HG02763 (cell line): ENCODE data around the gene PI4KA.

Experiments used
- ATAC-seq: cut with Tn5 transposase; IDR thresholded peaks from one replicate; pipeline ENCODE4 v1.9.1; 2021; ENCODE audit warnings: mild to moderate bottlenecking, moderate library complexity; ENCODE audit not compliant: unreplicated experiment

The PI4KA gene

DNA sequence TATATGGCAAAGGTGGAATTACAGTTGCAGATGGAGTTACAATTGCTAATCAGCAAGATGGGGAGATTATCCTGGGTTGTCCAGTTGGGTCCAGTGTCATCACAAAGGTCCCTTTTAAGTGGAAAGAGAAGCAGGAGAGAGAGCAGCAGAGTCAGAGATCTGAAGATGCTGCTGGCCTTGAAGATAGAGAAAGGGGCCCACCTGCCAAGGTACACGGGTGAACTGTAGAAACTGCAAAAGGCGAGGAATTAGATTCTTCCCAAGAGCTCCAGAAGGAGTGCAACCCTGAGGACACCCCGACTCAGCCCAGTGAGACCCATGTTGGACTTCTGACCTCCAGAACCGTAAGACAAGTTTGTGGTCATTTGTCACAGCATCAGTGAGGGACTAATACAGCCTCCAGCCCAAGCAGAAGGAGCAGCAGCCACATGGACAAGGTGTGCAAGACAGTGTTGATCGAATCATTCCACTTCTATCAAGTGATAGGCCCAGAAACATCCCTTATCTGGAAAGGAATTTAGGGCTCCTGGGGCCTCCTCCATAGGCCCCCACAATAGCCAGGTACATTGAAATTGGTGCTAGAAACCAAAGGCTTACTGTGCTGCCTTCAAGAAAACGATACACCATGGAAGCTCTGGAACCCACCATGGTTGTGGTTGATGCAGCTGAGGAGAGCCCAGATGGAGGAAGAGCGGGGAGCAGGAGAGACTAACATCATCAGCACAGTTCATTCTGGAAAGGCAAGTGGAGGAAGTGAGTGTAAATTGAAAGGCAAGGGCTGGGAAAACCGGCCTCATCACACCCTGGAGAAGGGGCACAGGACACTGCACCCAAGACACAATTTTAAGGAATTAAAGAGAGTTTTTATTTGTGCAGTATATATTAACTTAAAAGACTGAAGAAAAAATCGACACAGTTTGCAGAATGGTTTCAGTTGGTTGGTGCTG, 23.5 kb upstream of the PI4KA start:
- ATAC-seq, result no peak

DNA sequence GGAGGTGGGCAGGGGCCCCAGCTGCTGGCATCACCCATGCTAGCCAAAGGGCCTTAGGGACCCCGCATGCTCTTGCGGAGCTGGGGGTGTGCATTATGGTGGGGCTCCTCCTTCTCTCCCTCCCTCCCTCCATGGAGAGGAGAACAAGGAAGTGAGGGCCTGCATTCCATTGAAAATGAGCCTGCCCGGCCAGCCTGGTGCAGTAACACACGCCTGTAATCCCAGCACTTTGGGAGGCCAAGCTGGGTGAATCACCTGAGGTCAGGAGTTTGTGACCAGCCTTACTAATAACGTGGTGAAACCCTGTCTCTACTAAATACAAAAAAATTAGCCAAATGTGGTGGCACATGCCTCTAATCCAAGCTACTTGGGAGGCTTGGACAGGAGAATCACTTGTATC, 22.6 kb upstream of the PI4KA start:
- no peak for ATAC-seq

DNA sequence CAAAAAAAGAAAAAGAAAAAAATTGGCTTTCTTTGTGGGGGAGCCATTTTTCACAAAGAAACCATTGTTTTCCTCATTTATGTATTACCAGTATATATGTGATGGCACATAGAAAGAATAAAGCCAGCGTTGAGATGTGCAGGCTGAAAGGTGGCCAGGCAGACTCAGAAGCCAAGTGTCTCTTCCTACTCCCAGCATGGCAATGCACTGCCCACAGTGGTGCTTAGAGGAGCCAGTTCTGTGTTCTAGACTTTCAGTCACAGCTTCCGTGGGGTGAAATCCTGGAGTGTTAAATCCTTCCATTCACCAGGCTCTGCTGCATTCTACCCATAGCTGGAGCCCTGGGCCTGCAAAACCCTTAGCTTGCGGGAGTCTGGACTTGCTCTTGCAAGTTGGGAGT, 19.1 kb upstream of the PI4KA start:
- ATAC-seq, result no peak

DNA sequence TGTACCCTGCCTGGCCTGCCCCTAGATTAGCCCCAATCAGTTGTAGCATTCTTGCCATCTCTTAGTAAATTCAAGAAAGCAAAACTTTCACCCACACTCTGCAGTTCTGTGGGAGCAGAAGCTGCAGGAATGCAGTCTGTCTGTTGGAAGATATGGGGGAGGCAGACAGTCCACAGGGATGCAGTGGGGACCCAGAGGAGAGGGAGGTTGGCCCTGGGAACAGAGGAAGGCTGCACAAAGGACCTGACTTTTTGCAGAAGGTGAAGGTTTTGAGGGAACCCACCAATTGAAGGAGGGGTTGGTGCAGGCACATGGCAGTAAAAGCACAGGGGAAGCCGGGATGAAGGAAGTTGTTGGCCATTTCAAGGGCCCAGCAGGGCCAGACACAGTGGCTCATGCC, 16.7 kb upstream of the PI4KA start:
- no peak for ATAC-seq

DNA sequence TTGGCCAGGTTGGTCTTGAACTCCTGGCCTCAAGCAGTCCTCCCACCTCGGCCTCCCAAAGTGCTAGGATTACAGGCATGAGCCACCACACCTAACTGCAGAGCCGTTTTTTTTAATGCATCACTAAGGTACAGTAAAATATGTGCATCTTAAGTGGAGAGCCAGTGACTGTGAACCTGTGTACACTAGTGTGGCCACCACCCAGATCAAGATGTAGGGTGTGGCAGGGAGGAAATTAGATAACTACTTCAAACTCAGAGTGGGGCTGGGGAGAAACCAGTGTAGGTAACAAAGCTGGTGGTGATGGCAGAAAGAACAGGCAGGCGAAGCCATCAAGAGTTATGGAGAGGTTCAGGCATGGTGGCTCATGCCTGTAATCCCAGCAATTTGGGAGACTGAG, 14.6 kb upstream of the PI4KA start:
- no peak for ATAC-seq

DNA sequence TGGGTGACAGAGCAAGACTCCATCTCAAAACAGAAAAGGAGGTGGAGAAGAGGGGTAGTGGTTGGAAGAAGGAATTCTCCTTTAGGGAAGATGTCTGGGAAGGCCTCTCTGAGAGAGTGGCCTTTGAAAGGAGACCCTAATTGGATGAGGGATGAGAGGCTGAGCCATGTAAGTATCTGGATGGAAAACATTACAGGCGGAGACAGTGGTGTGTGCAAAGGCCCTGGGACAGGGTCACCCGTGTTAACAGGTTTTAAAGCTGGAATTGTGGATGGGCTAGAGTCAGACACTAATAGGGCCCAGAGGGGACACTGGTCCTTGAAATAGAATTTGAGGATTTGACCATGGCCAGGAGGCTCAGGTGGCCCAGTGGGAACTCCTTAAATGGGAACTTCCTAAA, 10.6 kb upstream of the PI4KA start:
- ATAC-seq, result no peak

DNA sequence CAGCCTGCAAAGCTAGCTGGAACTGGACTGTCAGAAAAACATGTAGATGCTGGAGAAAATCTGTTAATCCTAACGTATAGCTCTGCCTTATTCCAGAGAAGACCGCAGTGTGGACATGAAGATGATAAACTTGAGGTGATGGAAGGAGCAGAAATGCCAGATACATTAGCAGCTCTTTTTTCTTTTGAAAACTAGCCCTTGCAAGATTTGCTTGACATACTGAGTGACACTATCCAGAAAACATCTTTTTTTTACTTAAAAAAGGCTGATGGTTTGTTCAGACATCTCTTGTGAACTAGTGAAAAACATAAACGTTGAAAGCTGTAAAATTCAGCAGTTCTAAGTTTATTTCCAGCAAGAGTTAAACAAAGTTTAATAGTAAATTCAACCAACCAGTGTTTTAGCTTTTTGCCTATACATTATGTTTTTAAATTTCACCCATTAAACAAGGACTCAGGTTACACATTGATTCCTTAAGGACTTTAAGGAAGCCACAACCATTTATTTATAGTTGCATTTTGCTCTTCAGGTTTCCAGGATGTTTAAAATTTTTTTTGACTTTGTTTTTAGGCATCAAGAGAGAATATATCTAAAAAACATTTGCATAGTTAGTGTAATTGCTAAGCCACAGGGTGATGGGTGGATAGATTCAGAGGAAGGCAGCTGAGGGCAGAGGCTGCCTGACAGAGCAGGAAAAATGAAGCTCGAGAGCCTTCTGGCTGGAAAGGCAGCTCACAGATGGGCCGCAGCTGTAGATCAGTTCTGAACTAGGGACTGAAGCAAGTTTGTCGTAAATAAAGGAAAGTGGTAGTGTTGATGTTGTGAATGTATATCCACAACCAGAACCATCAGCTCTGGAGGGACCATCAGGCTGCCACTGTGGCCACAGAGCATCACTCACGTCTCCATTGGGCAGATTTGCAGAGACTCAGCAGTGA, 9.7 kb upstream of the PI4KA start:
- no peak for ATAC-seq

DNA sequence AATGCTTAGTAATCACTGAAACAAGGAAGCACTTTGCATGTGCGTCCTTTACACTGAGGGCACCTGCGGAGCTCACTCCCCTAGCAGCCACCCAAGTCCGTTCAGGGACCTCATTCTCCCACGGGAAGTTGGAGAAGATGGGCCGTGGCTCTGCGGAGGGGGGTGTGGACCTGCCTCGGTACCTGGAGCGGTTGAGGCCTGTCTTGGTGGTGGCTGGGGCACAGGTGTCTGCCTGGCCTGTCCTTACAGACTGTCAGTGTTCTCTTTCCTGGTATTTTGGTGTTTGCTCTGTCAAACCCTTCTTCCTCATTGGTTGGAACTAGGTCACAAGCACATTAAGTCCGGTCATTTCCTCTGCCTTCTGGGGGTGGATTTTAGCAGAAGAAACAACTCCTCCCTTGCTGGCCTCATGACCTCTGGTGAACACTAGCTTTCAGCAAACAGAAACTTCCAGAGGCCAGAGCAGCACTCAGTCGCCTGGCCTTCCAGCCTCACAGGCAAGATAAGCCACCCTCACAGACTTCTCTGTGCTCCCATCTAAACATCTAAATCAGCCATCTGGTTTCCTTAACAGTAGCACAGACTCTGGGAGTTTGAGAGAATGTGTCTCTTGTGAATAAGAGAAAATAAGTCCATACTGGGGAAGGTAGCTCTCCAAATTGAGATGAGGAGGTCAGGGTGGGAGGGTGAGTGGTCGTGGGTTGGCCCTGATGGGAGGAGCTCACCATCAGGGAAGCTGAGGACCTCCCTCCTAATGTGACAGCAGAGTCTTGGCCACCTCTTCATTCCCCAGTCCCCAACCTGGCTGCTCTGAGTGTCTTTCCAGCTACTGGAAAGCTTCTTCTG, 8.8 kb upstream of the PI4KA start:
- no peak for ATAC-seq

DNA sequence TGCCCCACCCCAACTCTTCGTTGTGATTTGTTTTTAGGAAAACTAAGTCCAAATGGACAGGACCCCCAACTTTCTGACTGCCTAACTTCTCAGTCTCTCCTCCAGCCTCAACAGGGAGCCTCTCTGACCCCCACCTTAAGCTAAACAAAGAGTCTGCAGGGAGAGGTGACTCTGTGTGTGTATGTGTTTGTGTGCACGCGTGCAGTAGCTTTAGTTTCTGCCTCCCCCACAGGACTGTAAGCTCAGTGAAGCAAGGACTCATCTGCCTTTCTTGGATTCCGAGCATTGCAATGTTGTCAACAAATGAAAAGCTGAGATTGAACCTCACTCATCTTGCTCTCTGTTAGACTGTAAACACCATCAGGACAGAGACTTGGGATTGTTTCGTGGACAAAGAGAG, 8.1 kb upstream of the PI4KA start:
- no peak for ATAC-seq

DNA sequence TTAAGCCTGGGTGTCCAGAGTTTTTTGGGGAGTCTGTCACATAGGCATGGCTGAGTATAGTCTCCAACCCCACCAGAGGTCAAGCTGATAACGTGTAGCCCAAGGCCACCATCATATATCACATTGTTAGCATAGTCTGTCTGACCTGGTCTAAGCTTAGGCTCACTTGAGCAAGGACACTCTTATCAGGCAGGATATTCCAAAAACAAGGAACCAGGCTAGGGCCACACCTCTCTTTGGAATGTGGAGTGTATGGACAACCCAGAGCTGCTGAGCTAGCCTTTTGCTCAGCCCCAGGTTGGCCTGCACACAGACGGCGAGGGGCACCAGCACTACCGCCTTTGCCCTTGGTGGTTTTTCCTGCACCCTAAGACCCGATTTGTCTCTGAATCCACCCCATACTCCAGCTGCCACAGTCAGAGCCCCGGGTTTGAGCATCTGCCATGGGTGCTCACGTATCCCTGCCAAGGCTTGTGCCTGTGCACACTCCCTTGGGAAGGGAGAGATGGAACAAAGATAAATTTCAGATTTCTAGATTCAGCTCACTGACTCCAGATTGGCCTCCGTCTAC, 7.3 kb upstream of the PI4KA start:
- ATAC-seq, result no peak

DNA sequence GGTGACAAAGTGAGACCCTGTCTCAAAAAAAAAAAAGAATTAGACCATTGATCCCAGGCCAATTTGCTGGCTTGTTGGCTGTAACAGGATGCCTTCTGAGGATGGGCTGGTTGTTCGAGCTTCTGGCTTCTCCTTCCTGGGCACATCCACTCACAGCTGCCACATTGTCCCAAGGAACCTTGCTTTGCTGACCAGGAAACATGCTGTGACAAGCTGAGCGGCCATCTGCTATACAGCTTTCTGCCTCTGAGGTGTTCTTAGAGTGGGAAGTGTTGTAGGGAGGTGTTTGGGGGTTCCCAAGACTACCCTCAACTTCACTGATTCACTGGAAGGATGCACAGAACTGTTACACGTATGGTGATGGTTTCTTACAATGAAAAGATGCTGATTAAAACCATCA, 6.7 kb upstream of the PI4KA start:
- ATAC-seq, result no peak

DNA sequence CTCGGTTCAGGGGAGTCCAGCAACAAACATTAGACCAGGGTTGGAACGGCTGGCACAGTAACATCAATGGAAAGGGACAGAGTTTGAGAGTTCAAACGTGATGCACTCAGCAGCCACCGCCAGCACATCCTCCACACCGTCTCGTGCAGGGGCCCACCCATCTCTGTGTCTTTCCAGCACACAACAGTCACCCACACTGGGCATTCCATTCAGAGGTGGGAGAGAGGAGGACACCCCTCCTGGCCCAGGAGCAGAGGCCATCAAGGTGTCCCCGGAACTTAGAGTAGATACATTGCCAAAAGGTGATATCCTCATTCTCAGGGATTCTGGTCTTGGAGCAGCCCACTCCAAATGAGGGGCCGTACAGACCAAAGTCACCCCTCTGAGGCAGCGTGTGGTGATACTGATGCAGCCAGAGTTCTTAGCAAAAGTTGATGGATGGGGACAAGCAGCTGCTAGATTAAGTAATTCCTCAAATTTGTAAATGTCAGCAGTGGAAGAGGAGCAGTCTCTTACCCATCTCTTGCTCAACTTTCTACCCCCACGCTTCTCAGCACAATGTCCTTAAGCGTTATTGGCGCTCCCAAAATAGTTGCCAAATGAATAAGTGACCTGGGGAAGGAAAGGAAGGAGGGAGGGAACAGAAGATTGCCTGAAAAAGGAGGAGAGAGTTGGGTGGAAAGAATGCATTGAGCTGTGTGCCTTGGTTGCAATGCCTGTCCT, 5.7 kb upstream of the PI4KA start:
- no peak for ATAC-seq

DNA sequence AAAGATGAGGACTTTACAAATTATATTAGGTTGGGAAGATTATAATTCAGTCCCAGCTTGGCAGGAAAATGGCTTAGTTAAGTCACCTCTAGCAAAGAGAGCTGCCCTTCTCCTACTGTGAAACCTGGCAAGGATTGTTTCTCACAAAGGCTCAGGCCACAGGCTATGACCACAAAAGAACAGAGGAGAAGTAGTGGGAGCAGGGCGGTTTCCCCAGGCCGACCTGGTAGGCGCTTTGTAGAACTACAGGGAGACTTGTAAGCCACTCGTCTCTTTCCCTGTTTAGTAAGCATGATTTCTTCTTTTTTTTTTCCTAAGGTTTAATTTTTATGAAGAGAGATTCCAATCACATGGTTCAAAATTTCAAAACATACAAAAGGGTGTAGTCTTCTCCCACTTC, 4.8 kb upstream of the PI4KA start:
- no peak for ATAC-seq

DNA sequence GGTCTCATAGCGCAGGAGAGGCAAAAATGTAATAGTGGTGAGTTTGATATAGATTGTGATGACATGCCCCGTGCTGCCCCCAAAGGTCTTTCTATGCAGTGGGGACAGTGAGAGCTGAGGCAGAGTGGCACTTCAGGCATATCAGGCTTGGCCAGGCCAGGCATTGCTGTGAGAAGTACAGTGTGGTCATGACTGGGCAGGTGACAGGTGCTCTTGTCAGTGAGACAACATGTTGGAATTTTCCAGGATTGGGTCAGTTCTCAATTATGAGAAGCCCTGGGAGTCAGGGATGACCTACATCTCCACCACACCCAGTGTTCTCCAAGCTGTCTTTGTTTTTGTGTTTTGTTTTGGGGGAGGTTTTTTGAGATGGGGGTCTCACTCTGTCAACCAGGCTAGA, 3.9 kb upstream of the PI4KA start:
- no peak for ATAC-seq

DNA sequence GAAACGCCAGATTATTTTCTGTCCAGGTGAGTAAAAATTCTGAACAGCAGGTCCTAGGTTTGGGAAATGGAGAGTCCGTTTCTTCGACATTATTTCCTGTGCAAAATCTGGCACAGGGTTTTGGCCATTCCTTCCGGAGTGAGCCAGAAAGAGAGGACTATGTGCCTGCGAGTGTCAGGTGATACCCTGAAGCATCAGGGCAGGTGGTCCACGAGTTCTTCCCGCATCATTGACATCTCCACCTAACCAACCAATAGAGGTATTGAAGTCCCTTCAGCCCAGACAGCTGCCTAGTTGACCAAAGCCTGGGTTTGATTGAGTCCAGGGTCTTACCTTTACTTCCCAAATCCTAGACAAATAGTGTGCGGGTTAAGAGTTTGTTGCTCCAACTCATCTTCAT, 1.0 kb upstream of the PI4KA start:
- no peak for ATAC-seq

DNA sequence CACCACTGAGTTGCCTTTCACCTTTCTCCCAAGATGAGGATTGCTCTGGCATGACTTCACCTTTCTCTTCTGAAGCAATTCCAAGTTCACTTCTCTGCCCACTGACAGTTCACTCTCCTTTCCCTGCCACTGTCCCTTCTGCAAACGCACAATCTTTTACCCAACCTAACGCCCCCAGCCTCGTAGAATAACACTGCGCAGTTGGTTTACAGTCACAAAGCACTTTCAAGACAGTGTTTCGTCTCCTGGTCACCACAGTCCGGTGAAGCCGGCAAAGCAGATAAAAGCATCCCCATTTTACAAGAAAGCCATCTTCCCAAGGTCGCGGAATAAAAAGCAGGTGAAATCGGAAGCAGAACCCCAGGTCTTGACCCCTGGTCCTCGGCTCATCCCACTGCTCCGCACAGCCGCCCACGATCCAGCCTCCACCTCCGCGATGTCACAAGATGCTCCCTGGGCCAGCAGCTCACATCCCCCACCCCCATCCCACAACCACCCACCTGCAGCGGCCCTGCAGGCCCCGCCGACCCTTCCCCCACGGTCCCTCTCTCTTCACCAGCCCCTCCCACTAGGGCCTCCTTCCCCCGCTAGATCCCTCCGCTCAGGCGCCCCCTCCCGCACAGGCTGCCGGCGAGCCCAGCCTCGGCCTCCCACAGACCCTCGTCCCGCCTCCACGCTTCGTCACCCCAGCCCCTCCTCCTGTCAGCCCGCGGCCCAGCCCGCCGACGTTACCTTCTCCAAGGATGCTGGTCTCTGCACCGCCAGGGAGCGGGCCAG, 585 bp downstream of the PI4KA start:
- ATAC-seq, result peak; percentile 50

DNA sequence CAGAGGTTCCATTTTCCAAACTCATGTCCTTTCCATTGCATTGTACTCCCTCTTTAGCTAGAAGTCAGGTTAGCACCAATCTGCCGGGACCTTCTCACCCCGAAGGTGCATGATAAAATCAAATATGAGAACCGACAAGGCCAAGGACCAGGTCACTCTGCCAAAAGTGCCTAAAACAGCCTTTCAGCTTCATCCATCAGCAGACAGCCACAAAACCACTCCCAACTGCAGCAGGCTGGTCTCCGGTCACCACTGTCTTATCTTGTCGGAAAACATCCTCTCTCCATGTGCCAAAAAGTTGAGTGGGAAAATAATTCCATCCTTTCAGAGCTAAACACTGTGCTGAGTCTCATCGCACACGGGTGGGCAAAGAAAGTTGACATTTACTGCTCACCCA, 1.4 kb downstream of the PI4KA start:
- ATAC-seq, result no peak

DNA sequence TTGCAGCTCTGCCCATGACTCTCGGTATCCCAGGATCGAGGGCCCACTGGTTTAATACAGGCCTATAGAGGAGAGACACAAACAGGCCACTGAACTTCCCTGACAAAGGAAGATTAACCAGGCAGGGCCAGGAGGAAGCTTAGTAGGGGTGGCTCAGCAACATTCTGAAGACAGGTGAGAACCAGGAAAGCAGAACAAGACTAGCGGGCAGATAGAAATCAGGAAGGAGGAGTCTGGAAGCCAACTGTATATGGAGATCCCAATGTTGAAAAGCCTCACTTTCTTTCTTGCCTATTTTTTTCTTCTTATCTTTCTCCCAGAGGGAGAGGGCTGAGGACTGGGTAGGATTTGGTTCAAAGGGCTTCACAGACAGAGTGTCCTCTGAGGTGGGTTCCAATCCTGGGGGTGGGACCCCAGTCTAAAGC, 5.4 kb downstream of the PI4KA start:
- no peak for ATAC-seq

DNA sequence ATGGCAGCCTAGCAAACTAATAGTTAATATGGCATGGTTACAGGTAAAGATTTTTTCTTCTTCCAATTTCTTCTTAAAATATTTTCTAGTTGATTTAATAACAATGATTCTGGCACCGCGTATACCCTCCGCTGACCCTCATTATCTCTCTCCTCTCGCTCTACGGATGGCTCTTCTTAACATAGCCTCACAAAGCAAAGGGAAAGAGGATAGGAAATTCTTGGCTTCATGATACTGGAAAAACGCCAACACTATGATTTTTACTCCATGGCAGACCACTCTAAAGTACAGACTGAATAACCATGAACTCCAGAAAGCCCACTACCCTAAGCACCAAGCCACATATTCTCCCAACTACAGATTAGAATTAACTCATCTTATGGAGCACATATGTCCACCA, 6.1 kb downstream of the PI4KA start:
- no peak for ATAC-seq
